Activated effector memory CD4-positive, alpha-beta T cell treated with anti-CD3 and anti-CD28 coated beads, Interleukin-2, amount 50 U/mL, for 16 hours (primary cell): ENCODE data around the gene TTLL13.
"Not testable (repeated sequence)": the region's sequence is repeated elsewhere in the genome, so short reads cannot be mapped to it uniquely, and the experiment has no call there.

ENCODE experiments used
- DNase-seq: peaks from one replicate; pipeline ENCODE4 v3.0.0-alpha.2; 2020

The TTLL13 gene

DNA sequence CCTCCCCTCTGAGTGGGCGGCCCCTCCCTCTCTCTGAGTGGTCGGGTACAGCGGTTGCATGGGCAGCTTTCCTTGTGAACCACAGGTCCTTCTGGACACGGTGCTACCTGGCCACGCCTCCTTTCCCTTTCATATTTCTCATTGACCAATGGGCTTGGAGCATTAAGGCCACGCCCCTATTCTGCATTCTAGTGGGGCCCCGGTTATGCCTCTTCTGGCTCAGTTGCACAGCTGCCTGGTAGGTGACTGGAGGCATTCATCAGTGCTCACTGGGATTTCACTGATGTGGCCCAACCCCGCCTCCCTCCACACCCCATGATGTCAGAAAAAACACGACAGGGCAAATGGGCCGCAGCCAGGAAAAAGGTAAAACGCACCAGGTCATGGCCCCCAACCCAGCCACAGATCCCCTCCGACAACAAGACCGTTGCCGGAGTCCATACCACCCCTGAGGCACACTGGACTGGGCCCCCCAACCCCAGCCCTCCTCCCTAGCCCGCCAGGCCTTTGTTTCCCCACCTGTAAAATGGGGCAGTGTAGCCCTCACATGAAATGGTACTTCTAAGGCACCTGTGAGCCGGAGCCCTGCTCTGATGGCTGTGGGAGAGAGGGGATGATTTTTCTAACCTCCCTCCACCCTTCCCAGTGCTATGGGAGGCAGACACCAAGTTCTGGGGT is 42.5 kb downstream of the TTLL13 start:
- DNase-seq: no peak

DNA sequence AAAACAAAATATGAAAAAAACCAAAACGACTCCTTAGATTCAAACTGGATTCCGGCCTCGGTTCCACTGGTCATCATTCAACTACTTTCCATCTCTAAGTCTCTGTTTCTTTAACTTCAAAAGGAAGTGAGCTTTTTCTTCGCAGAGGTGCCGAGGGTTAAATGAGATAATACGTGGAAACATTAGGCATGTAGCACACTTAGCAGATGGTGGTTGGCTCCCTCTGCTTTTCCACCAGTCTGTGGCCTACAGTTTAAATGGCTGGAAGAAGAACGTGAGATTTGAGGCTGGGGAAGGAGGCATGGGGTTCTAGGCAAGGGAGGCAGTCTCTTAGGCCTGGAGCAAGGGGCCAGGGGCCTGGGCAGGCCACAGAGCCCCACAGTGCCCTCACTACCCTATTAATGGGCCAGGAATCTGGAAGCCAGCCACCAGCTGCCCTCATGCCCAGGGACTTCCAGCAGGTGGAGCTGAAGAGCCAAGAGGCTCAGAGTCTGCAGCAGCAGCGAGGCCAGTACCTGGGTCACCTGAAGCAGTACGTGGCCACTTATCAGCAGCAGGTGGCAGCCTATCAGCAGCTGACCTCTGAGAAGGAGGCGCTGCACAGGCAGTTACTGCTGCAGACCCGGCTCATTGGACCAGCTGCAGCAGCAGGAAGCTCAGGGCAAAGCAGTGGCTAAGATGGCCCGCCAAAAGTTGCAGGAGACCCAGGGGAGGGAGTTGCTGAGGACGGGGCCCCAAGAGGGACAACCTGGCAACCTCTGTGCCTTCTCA is 43.9 kb downstream of the TTLL13 start:
- peak; percentile 89 for DNase-seq

DNA sequence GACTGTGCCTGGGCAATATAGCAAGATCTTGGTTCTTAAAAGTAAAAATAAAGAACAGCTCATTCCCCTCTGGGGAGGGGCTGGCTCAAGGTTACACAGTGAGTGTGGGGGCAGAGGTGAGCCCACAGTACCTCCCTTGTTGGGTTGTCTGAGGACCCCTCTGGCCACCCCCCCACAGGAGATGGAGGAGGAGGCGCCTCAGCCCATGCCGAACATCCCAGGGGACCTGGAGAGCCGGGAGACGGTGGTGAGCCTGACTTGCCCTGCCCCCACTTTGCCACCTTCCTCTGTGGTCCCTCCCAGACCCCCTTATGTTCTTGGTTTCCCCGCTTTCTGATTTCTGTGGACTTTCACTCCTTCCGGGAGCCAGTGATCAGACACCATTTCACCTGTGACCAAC is 44.8 kb downstream of the TTLL13 start:
- no peak for DNase-seq

GRCh38 chr15:90294601-90295269 is 45.4 kb downstream of the TTLL13 start:
- DNase-seq: no peak

DNA sequence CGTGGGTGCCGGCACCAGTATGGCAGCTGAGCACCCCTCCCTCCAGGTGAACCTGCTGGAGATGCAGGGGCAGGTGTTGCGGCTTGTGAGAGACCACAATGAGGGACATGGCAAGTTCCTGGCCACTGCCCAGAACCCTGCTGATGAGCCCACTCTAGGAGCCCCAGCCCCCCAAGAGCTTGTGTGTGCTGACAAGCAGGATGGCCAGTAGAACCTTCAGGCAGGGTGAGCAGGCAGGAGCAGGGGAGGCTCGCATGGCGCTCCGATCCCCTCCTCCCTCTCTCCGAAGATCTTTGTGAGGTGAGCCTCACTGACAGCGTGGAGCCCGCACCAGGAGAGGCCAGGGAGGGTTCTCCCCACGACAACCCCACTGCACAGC is 45.9 kb downstream of the TTLL13 start:
- DNase-seq: no peak

GRCh38 chr15:90296316-90296884 is 47.0 kb downstream of the TTLL13 start:
- DNase-seq: not testable (repeated sequence)

DNA sequence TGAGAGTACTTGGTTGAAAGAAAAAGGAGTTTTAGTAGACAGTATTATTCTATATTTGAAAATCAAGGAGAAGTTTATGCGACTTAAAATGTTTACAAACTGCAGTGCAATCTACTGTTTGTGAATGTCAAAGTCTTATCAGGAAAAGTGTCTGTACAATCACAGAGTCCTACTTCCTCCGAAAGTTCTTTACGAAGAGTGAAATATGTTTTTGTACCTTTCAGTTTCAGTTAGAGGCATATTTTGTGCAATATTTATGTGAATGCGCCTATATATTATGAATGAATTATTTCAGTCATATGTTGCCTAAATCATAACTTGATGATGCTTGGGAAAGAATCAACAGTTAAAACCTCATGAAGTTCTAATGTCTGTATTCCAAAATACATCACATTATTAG is 47.7 kb downstream of the TTLL13 start:
- DNase-seq: no peak

GRCh38 chr15:90300541-90300940 is 51.2 kb downstream of the TTLL13 start:
- no peak for DNase-seq

DNA sequence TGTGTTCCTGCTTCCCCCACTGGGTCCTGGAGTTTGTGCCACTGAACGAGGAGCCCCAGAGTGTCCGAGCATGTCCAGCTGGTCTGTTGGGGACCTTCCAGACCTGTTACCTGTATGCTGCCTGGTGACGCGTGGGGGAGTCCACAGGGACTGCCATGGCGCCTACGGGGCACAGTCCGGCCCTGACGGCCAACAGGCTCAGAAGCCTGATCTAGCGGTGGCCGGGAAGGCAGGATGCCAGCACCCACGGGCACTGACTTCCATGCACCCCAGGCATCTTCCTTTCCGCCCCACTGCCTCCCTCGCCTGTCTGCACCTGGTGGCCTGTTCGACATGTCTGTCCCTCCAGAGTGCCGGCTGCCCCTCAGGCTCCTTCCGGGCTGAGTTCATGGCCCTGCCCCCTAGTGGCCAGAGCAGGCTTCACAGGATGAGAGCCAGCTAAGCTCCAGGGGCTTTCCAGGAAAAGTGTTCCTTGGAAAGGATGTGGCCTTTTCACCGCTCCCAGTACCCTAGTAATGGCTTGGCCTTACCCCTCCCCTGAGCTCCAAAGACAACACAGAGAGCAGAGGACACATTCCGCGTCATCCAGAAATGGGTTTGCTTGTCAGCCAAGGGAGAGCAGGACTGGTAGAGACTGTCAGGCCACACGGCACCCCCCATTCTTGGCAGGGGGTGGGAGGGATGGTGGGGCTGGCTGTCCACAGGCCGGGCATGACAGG is 51.8 kb downstream of the TTLL13 start:
- DNase-seq: peak; percentile 88

DNA sequence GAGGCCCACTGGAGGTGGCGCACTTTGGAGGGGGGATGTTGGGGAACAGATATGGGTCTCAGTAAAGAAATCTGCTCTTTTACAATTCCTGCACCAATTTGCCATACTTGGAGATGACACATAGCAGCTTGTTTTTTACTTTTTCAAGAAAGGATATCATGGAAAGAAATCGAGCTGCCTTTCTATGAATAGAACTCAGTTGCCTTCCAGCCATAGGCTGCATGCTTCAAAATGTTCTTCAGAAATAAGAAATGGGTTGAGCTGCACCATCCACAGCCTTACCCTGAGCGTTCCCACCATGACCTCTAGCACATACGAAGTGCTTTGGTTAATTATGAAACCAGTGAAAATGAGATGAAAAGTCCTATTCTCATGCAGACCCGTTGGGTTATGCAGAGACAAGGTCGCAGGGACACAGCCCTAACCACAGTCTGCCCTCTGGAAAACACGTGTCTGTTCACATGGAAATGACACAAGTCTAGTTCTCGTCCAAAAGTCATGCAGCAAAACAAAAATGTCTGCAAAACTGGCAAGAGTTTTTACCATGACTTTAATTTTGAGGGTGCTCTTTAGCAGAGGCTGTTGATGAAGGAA is 52.4 kb downstream of the TTLL13 start:
- DNase-seq: no peak

DNA sequence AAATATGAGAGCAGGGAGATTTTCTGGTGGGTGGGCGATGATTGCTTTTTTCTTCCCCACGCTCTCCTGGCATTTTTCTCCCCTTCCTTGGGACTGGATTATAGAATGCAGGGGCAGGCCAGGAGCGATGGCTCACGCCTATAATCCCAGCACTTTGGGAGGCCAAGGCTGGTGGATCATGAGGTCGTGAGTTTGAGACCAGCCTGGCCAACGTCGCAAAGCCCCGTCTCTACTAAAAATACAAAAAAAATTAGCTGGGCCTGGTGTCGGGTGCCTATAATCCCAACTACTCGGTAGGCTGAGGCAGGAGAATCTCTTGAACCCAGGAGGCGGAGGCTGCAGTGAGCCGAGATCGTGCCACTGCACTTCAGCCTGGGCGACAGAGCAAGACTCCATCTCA is 56.0 kb downstream of the TTLL13 start:
- not testable (repeated sequence) for DNase-seq

GRCh38 chr15:90305932-90306331 is 56.6 kb downstream of the TTLL13 start:
- no peak for DNase-seq

DNA sequence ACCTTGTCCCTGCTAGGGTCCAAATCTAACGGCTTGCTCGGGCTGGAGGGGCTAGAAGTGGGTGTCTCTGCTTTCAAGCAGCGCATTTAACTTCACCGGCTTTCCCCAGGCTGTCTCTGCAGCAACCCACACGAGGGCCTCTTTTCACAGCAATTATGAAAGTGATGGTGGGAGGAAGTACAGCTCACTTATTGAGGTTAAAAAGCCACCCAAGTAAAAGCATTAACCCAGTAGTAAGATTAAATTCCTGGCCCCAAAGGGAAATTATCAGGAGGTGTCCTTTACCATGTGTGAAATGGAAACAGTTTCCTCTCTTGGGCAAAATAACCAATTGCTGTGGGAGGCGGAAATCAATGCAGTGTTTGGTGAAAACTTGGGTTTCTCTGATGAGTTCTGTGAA is 57.2 kb downstream of the TTLL13 start:
- DNase-seq: peak; percentile 71

- DNase-seq: no peak
These were observed 58.3 kb downstream of the TTLL13 start for GRCh38 chr15:90307661-90308060.

DNA sequence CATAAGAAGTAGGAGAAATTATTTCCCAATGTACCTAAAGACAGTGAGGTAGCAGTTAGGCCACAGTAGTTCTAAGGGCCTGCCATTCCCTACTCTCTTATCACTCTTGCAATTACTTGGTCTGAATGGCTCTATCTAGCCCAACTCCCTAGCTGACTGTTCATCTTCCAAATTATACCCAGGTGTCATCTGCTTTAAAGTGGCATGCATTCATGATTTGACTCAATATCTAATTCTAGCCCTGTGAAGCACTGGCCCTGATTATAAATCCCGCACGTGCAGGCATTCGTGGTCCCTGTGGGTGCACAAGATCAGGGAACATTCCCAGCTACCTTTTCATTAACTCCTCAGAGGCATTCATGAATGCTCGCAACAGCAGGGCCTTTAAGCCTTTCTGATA is 59.7 kb downstream of the TTLL13 start:
- no peak for DNase-seq
